ENCODE measurements around the gene LZTS3.

DNA sequence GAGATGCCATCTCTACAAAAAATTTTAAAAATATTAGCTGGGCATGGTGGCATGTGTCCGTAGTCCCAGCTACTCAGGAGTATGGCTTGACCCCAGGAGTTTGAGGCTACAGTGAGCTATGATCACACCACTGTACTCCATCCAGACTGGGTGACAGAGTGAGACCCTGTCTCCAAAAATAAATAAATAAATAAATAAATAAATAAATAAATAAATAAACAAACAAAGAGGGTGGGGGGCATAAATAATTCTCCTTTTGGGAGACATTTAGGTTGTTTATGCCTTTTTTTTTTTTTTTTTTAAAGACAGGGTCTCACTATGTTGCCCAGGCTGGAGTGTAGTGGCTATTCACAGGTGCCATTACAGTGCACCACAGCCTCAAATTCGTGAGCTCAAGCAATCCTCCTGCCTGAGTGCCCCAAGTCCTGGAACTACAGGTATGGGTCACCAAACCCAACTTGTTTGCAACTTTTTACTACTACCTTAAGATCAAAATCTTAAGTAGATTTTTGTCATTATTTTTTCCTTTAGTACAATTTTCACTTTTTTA, 43.2 kb downstream of the LZTS3 start:
- TF ChIP-seq TAF1 (IDR thresholded peaks at IDR 0.05; ENCODE audit: borderline replicate concordance, insufficient read depth, low read length) (no peak), SIN3A (IDR thresholded peaks at IDR 0.05; ENCODE audit: borderline replicate concordance, insufficient read depth, low read length) (no peak)
